ENCODE results near the gene TRANK1. TPM values are rescaled to one million over a fixed set of nuclear protein-coding genes. Genes with fewer than 3 reads are reported as not detected.

TRANK1 gene
- total and polyA plus RNA-seq, 4 donors: 2.9 to 40.0 (median 10.2) TPM

GRCh38 chr3:36909181-36909580 lies 35.7 kb downstream of the TRANK1 start:
- DNase-seq (ENCODE audit: low spot score): no peak
- Histone ChIP-seq H3K27ac (ENCODE audit: low read depth in 1 of 2, low read length in 2 of 2) (peak overlapping the region; percentile 86 to 96), H3K9me3 (ENCODE audit: control insufficient read depth in 4 of 4, low read length in 3 of 4) (no peaks in the 10 kb centered on the region), H3K4me1 (ENCODE audit: control insufficient read depth in 4 of 4, insufficient read depth in 4 of 4, low read length in 3 of 4) (peaks cover 0 to 16% (median 6%) of the 10 kb centered on the region in 4 donors), H3K27me3 (ENCODE audit: control insufficient read depth in 4 of 4, insufficient read depth in 4 of 4, low read length in 3 of 4) (no peaks in the 10 kb centered on the region), H3K36me3 (ENCODE audit: control insufficient read depth in 4 of 4, insufficient read depth in 3 of 4, low read depth in 1 of 4, low read length in 3 of 4) (no peaks in the 10 kb centered on the region), H3K4me3 (ENCODE audit: low read depth in 1 of 3, low read length in 3 of 3) (no peak overlapping the region), H3K9ac (ENCODE audit: low read depth in 1 of 2, low read length in 2 of 2) (no peak overlapping the region)
- 90% methylated on average over 2 of the region's 2 CpGs for WGBS
- TF ChIP-seq FOXA2 (IDR thresholded peaks at IDR 0.05): no peak
- TF ChIP-seq CTCF (IDR thresholded peaks at IDR 0.05; ENCODE audit: low read depth, low read length, missing input control): no peak
- no peak for TF ChIP-seq HNF4A (conservative IDR thresholded peaks at IDR 0.05)
- no peak for TF ChIP-seq TAF1 (conservative IDR thresholded peaks at IDR 0.05)
- no peak for TF ChIP-seq YY1 (IDR thresholded peaks at IDR 0.05)
- no peak for TF ChIP-seq RAD21 (IDR thresholded peaks at IDR 0.05)
- no peak for TF ChIP-seq NR2F2 (IDR thresholded peaks at IDR 0.05)
- TF ChIP-seq JUND (IDR thresholded peaks at IDR 0.05): no peak
- TF ChIP-seq FOXA1 (IDR thresholded peaks at IDR 0.05): no peak
- no peak for TF ChIP-seq EGR1 (IDR thresholded peaks at IDR 0.05; ENCODE audit: low read depth in 2 of 2)
- no peak for TF ChIP-seq SP1 (IDR thresholded peaks at IDR 0.05)
- TF ChIP-seq MAX (IDR thresholded peaks at IDR 0.05): no peak
- no peak for TF ChIP-seq HNF4G (IDR thresholded peaks at IDR 0.05)
- TF ChIP-seq, protein P1, sequence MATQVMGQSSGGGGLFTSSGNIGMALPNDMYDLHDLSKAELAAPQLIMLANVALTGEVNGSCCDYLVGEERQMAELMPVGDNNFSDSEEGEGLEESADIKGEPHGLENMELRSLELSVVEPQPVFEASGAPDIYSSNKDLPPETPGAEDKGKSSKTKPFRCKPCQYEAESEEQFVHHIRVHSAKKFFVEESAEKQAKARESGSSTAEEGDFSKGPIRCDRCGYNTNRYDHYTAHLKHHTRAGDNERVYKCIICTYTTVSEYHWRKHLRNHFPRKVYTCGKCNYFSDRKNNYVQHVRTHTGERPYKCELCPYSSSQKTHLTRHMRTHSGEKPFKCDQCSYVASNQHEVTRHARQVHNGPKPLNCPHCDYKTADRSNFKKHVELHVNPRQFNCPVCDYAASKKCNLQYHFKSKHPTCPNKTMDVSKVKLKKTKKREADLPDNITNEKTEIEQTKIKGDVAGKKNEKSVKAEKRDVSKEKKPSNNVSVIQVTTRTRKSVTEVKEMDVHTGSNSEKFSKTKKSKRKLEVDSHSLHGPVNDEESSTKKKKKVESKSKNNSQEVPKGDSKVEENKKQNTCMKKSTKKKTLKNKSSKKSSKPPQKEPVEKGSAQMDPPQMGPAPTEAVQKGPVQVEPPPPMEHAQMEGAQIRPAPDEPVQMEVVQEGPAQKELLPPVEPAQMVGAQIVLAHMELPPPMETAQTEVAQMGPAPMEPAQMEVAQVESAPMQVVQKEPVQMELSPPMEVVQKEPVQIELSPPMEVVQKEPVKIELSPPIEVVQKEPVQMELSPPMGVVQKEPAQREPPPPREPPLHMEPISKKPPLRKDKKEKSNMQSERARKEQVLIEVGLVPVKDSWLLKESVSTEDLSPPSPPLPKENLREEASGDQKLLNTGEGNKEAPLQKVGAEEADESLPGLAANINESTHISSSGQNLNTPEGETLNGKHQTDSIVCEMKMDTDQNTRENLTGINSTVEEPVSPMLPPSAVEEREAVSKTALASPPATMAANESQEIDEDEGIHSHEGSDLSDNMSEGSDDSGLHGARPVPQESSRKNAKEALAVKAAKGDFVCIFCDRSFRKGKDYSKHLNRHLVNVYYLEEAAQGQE (IDR thresholded peaks at IDR 0.05): no peak
- TF ChIP-seq, protein P2, sequence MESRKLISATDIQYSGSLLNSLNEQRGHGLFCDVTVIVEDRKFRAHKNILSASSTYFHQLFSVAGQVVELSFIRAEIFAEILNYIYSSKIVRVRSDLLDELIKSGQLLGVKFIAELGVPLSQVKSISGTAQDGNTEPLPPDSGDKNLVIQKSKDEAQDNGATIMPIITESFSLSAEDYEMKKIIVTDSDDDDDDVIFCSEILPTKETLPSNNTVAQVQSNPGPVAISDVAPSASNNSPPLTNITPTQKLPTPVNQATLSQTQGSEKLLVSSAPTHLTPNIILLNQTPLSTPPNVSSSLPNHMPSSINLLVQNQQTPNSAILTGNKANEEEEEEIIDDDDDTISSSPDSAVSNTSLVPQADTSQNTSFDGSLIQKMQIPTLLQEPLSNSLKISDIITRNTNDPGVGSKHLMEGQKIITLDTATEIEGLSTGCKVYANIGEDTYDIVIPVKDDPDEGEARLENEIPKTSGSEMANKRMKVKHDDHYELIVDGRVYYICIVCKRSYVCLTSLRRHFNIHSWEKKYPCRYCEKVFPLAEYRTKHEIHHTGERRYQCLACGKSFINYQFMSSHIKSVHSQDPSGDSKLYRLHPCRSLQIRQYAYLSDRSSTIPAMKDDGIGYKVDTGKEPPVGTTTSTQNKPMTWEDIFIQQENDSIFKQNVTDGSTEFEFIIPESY (IDR thresholded peaks at IDR 0.05): no peak
- TF ChIP-seq GABPA (IDR thresholded peaks at IDR 0.05 in 1 of 2, conservative IDR thresholded peaks at IDR 0.05 in 1 of 2): no peak
- TF ChIP-seq RXRA (IDR thresholded peaks at IDR 0.05): no peak
- TF ChIP-seq, protein P3, sequence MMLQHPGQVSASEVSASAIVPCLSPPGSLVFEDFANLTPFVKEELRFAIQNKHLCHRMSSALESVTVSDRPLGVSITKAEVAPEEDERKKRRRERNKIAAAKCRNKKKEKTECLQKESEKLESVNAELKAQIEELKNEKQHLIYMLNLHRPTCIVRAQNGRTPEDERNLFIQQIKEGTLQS (IDR thresholded peaks at IDR 0.05): no peak
